ENCODE results near the gene USP28. TPM values are rescaled to one million over a fixed set of nuclear protein-coding genes. Genes with fewer than 3 reads are reported as not detected.

USP28 gene
- polyA plus RNA-seq, 1 experiment, result 22.6 TPM

- no peak for DNase-seq (ENCODE audit: low read depth)
- H3K36me3 ChIP-seq (ENCODE audit: control insufficient read depth, insufficient read depth, low read length), result peaks cover 1% of the 10 kb centered on the region; the same call in 1 of the 2 replicates
- ChIA-PET CTCF (interaction anchor here (1.2 kb wide), 1 partner anchor 523 kb away, joined by 3 read pairs; no protein-coding TSS in a partner anchor), POLR2A (no interaction called here)
- no peak overlapping the region for H3K4me3 ChIP-seq (ENCODE audit: low read depth, low read length)
- no peaks in the 10 kb centered on the region for H3K27me3 ChIP-seq (ENCODE audit: control insufficient read depth, insufficient read depth, low read length)
- TF ChIP-seq CTCF (IDR thresholded peaks at IDR 0.05; ENCODE audit: insufficient read depth, low read depth, low read length), result no peak
These were observed 47.2 kb downstream of the USP28 start for GRCh38 chr11:113828191-113828590.

GRCh38 chr11:113827477-113827876 is 47.9 kb downstream of the USP28 start:
- H3K36me3 ChIP-seq (ENCODE audit: control insufficient read depth, insufficient read depth, low read length), result peaks cover 1% of the 10 kb centered on the region; the same call in 1 of the 2 replicates
- no peak for DNase-seq (ENCODE audit: low read depth)
- no peaks in the 10 kb centered on the region for H3K27me3 ChIP-seq (ENCODE audit: control insufficient read depth, insufficient read depth, low read length)
- CTCF ChIA-PET, result interaction anchor here (0.6 to 1.2 kb wide), 3 partner anchors 15 to 522 kb away, joined by 3 read pairs; no protein-coding TSS in a partner anchor
- no peak overlapping the region for H3K4me3 ChIP-seq (ENCODE audit: low read depth, low read length)
- POLR2A ChIA-PET, result no interaction called here
- no peak for TF ChIP-seq CTCF (IDR thresholded peaks at IDR 0.05; ENCODE audit: insufficient read depth, low read depth, low read length)

- peaks cover 4% of the 10 kb centered on the region for H3K36me3 ChIP-seq (ENCODE audit: control insufficient read depth, insufficient read depth, low read length)
- no peak for DNase-seq (ENCODE audit: low read depth)
- no peak overlapping the region for H3K4me3 ChIP-seq (ENCODE audit: low read depth, low read length)
- ChIA-PET CTCF (no interaction called here), POLR2A (no interaction called here)
- no peak for TF ChIP-seq CTCF (IDR thresholded peaks at IDR 0.05; ENCODE audit: insufficient read depth, low read depth, low read length)
- H3K27me3 ChIP-seq (ENCODE audit: control insufficient read depth, insufficient read depth, low read length), result no peaks in the 10 kb centered on the region
These were observed 56.9 kb downstream of the USP28 start for GRCh38 chr11:113818426-113818825.

GRCh38 chr11:113817626-113818025 is 57.7 kb downstream of the USP28 start:
- CTCF ChIA-PET, result interaction anchor here (1.3 kb wide), 1 partner anchor 12 kb away, joined by 3 read pairs; no protein-coding TSS in a partner anchor
- POLR2A ChIA-PET, result no interaction called here
- no peak for TF ChIP-seq CTCF (IDR thresholded peaks at IDR 0.05; ENCODE audit: insufficient read depth, low read depth, low read length)
- H3K27me3 ChIP-seq (ENCODE audit: control insufficient read depth, insufficient read depth, low read length), result no peaks in the 10 kb centered on the region
- peaks cover 4% of the 10 kb centered on the region for H3K36me3 ChIP-seq (ENCODE audit: control insufficient read depth, insufficient read depth, low read length)
- no peak for DNase-seq (ENCODE audit: low read depth)
- no peak overlapping the region for H3K4me3 ChIP-seq (ENCODE audit: low read depth, low read length)

- POLR2A ChIA-PET, result no interaction called here
- H3K27me3 ChIP-seq (ENCODE audit: control insufficient read depth, insufficient read depth, low read length), result no peaks in the 10 kb centered on the region
- H3K4me3 ChIP-seq (ENCODE audit: low read depth, low read length), result no peak overlapping the region
- DNase-seq (ENCODE audit: low read depth), result no peak
- H3K36me3 ChIP-seq (ENCODE audit: control insufficient read depth, insufficient read depth, low read length), result peaks cover 4% of the 10 kb centered on the region
- TF ChIP-seq CTCF (IDR thresholded peaks at IDR 0.05; ENCODE audit: insufficient read depth, low read depth, low read length), result no peak
- CTCF ChIA-PET, result interaction anchor here (1.3 kb wide), 1 partner anchor 11 kb away, joined by 3 read pairs; no protein-coding TSS in a partner anchor
These were observed 58.2 kb downstream of the USP28 start for GRCh38 chr11:113817162-113817561.

Data from BJ (cell line).